GM18520 (cell line): ENCODE data around the gene SH3RF3.

ENCODE experiments used
- ATAC-seq: cut with Tn5 transposase; IDR thresholded peaks from one replicate; pipeline ENCODE4 v1.9.1; 2021; ENCODE audit not compliant: unreplicated experiment

Gene SH3RF3

GRCh38 chr2:109371481-109372170 is 242.6 kb downstream of the SH3RF3 start:
- no peak for ATAC-seq

- no peak for ATAC-seq
Measured at GRCh38 chr2:109372171-109372568, 243.2 kb downstream of the SH3RF3 start.

- ATAC-seq: no peak
Measured at GRCh38 chr2:109372614-109373013, 243.6 kb downstream of the SH3RF3 start.

GRCh38 chr2:109373791-109374547 is 245.0 kb downstream of the SH3RF3 start:
- ATAC-seq: no peak

GRCh38 chr2:109374548-109375130 is 245.6 kb downstream of the SH3RF3 start:
- no peak for ATAC-seq

GRCh38 chr2:109375131-109375561 is 246.1 kb downstream of the SH3RF3 start:
- no peak for ATAC-seq

GRCh38 chr2:109375656-109376055 is 246.7 kb downstream of the SH3RF3 start:
- no peak for ATAC-seq

GRCh38 chr2:109376115-109376514 is 247.1 kb downstream of the SH3RF3 start:
- ATAC-seq: no peak

- ATAC-seq: no peak
Measured at GRCh38 chr2:109376796-109377495, 247.9 kb downstream of the SH3RF3 start.

GRCh38 chr2:109377976-109378375 is 249.0 kb downstream of the SH3RF3 start:
- no peak for ATAC-seq

- no peak for ATAC-seq
Measured at GRCh38 chr2:109378682-109379081, 249.7 kb downstream of the SH3RF3 start.

- no peak for ATAC-seq
Measured at GRCh38 chr2:109379507-109379906, 250.5 kb downstream of the SH3RF3 start.

- ATAC-seq: no peak
Measured at GRCh38 chr2:109380502-109381326, 251.7 kb downstream of the SH3RF3 start.

GRCh38 chr2:109381327-109381820 is 252.4 kb downstream of the SH3RF3 start:
- ATAC-seq: no peak

GRCh38 chr2:109382226-109382895 is 253.4 kb downstream of the SH3RF3 start:
- ATAC-seq: no peak

GRCh38 chr2:109382951-109383350 is 253.9 kb downstream of the SH3RF3 start:
- no peak for ATAC-seq

- no peak for ATAC-seq
Measured at GRCh38 chr2:109383505-109384307, 254.7 kb downstream of the SH3RF3 start.

- no peak for ATAC-seq
Measured at GRCh38 chr2:109384308-109385271, 255.6 kb downstream of the SH3RF3 start.
